Ecto neural progenitor cell (in vitro differentiated cells): Measurements from ENCODE around the gene NFIA.

ENCODE experiments used
- DNase-seq: peaks from one replicate; pipeline ENCODE4 v3.0.0-alpha.2; 2018; ENCODE audit warnings: low spot score

NFIA gene

DNA sequence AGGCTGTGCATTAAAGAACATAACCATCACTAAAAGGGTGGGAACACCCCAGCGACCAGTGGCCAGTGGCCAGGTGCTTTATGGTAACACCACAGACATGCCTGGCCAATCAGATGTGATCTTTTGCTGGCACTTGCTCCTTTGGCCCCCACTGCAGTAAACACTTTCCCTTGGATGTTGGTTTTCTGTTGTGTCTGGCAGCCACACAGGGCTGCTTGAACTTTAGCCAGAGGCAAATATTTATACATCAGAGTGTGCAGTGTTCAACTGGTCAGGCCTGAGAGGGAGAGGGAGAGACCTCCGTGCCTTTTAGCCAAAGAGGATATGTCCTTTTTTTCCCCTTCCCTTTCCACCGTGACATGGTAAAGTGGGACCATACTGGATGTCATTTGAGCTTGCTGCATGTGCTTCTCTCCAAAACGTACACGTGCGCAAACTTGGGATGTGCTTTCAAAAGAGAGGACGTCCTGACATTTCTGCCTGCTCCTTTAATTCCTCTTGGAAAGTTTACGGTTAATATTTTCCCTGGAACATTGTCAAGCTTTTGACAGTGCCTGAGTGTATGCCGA is 101.2 kb downstream of the NFIA start:
- DNase-seq = no peak

DNA sequence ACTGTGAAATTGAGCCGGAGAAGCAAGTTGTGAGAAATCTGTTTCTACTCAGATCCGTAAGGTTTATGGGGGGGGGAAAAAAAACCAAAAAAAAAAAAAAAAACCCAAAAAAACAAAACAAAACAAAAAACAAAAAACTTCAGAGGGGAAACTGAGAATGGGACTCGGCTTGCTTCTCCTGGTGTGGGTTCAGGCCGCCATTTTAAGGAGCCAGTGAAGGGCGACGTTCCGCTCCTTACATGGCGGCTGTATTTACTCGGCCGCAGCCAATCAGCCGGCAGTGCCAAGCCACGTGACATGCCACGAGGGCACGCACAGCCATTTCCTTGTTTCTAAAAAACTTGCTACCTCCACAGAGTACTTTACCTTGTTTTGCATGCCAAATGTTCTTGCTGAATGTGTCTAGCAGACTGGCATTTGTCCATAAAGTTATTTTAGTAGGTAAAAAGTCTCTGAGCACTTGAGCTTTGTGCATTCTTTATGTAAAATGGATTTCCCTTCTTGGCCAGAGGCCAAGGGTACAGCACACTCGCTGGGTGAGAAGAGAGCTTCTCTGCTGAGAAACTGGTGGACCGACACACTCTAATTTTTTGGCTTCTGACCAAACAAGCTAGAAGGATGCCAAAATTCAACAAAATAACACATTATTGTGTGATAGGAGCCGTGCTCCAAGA is 101.8 kb downstream of the NFIA start:
- DNase-seq = no peak

DNA sequence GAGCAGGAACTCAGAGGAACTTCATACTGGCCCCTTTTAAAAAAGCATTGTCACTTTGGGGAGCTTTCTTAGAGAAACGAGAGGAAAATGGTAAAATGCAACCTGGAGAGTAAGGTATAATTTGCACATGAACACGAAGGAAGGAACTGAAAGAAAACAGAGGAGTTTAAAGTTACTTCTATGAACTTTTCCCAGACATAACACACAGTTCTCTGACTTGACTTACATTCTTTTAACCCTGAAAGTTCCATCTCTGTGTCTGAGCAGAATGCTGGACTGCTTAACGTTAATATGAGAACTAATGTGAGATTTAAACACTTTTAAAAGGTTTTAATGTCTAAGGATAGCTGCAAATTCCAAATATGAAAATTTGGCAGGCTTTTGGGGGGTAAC is 102.3 kb downstream of the NFIA start:
- DNase-seq = no peak

DNA sequence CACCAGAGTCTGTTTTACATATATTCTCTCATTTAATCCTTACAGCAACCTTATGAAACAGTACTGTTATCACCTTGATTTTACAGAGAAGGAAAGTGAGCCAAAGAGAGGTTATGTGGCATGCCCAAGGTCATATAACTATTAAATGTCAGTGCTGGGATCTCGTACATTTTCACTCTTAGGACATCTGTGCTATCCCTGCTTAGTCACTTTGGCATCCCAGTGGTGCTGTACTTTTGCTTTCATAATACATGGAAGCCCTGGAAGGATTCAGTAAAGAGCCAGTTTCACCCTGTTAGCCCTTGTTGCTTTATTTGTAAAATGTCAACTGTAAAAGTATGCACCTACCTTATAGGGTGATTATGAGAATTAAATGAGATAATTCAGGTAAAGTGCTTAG is 104.4 kb downstream of the NFIA start:
- no peak for DNase-seq

DNA sequence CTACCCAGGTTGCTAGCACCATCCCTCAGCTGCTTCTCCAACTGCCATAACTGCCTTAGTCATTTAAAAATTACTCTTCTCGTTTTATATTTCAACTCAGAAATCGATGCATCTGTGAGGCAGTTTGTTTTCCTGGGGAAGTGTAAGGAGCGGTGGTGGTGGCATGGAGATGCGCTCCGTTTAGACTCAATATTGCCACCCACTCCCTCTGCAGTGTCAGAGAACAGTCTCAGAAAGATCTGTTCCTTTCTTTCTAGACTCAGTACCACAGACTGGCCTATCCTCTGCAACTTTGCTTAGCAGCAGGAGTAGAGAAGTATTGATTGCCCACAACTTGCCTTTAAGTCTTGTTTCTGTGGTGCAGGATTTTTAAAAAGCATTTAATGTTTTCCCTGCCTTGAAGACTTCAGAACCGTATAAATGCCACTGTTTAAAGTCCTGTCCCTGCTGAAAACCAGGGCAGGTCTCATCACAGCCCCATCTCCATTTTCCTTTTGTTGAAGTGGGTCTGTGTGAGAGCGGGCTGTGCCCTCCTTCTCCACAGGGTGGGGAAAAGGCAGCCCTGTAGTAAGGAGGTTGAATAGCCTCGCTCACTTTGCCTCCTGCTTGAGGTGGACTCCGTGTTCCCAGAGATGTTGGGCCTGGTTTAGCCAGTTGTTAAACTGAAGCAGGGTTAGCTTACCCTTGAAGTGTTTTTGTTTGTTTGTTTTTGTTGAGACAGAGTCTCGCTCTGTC is 105.2 kb downstream of the NFIA start:
- DNase-seq = no peak

- no peak for DNase-seq
These were observed 107.8 kb downstream of the NFIA start for GRCh38 chr1:61190153-61190552.

DNA sequence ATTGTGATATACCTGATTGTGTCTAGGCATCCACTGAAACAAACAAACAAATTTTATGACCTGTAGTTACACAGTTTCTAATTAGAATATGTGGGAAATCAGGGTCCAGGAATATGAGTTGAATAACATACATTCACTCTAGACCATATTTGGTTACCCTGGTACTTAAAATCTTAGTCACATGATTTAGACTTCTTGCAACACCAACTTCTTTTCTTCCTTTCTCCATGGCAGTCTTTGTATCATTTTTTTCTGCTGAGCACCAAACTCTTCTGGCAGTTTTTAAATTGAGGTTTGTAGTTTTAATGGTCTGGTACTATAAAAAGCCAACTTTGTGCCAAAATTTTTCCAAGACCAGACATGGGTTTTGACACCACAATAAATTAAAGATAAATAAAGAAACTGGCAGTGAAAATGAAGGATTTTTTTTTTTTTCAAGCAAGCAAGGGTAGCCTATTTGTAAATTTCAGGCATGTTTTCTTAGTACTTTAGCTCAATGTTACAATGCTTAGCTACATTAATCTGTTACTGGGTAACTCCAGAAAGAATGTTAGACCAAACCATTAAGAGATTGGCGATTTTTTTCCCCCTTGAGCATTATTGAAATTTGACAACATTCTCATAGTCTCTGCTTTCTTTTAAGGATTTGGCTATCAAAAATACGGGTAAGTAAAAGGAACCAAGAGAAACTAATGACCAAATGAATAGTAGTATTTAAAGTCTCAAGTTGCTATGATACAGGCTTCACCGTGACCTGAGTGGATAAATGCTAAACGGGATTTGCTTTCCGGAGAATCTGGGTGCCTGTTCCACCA is 108.5 kb downstream of the NFIA start:
- no peak for DNase-seq

GRCh38 chr1:61191433-61191720 is 109.0 kb downstream of the NFIA start:
- DNase-seq = no peak

DNA sequence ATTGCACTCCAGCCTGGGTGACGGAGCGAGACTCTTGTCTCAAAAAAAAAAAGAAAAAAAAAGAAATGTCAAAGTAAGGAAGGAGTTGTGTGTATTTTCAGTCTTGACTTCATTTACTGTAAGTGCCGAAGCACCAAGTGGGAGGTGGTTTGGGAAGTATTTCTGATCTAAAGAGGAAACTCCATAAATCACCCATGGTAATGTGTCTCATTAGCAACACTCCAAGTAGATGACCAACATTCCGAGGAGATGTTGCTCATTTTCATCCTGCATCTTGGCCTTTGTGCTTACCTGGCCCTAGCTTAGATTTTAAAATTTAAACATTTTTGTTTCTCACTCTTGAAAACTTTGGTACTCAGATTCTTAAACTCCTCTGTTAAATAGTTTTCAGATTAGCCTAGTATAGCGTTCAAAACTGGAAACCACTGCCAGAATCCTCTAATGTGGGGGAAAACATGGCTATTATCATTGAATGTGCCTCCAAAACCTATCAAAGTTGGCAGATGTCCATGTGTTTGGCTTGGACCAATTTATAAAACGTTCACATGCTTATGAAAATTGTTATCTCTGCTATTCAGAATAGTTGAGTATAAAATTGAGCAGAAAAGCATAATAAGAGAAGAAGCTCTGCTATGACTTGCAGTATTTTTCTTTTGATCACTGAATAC is 110.4 kb downstream of the NFIA start:
- no peak for DNase-seq

- DNase-seq = no peak
These were observed 111.4 kb downstream of the NFIA start for GRCh38 chr1:61193808-61194207.

GRCh38 chr1:61198554-61198953 is 116.2 kb downstream of the NFIA start:
- no peak for DNase-seq

GRCh38 chr1:61201035-61201434 is 118.7 kb downstream of the NFIA start:
- no peak for DNase-seq

GRCh38 chr1:61202854-61203598 is 120.7 kb downstream of the NFIA start:
- no peak for DNase-seq

GRCh38 chr1:61204528-61204927 is 122.2 kb downstream of the NFIA start:
- DNase-seq = no peak

DNA sequence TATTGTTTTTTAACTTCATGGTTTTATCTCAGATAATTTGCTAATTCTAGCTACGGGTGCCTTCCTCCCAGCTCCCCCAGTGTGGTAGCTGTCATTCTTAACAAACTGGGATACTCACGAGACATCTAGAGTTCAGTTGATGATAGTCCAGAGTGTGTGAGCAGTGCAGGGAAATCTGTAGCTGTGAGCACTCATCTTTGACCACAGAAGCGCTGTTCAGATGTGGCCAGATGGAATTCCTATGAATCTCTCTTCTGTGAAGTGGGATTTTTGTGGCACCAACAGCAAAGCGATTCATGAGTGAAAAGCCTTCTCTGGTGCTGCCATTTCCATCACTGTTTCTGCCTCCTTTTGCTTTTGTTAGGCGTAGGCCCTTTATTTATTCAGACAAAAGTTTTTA is 125.1 kb downstream of the NFIA start:
- no peak for DNase-seq

DNA sequence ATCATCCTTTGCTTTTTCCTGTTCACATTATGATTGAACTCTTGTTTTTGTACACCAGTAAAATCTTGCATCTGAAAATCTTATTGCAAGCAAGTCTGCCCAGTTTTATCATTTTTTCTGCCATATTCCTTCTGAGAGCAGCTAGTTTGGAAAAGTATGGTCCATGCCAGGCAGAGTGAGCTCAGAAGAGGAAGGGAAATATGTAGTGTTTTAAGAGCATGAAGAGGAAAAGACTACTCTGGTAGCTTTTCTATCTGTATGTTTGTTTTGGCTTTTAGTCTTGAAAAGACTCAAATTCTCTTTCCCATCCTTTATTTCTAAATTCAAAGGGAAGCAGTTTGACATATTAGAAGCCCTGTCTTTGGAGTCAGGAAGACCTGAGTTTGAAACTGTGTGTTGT is 125.8 kb downstream of the NFIA start:
- DNase-seq = no peak

DNA sequence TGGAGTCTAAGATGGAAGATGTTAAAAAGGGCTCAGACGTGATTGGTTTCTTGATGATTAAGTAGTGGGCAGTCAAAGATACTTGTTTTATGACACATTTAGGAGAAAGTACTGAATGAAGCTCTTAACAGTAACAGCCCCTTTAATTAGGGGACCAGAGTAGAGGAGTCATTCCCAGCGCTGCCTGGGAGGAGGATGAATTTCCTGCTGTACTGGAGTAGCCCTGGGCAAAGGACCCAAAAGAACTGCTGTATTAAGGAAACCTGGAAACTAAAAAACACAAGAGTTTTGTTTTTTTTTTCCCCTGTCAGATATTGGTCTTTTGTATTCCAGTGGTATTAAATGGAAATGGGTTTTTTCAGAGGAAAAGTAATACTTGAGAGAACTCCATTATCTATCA is 126.5 kb downstream of the NFIA start:
- DNase-seq = no peak

DNA sequence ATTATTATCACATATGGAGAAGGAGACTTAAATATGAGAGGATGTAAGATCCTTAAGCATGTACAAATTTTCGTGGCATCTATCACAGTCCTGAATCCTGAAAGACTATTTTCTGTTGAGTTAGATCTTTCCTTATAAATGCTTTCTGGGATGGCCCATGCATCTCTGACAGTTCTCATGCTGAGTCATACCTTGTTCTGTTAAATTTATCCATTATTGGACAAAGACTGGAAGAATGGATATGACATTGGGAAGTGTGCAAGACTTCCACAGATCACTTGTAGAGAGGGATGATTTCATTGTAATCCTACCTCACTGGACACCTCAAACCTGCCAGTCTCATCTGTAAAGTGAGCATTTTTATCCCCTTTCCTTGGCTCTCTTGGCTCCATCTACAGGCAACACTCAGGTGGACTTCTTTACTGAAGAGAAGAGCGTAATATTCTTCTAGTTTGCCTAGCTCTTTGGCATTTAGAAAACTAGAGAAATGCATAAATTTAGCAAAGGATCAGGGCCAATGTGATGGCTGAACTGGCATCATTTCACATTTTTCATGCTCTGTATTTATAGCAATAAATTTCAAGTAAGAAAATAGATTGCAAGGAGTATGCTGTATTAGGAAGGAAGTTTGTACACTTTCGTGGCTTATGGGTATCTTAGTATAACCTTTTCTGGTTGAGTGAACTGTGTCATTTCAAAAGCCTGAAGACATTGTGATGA is 128.2 kb downstream of the NFIA start:
- DNase-seq = no peak

DNA sequence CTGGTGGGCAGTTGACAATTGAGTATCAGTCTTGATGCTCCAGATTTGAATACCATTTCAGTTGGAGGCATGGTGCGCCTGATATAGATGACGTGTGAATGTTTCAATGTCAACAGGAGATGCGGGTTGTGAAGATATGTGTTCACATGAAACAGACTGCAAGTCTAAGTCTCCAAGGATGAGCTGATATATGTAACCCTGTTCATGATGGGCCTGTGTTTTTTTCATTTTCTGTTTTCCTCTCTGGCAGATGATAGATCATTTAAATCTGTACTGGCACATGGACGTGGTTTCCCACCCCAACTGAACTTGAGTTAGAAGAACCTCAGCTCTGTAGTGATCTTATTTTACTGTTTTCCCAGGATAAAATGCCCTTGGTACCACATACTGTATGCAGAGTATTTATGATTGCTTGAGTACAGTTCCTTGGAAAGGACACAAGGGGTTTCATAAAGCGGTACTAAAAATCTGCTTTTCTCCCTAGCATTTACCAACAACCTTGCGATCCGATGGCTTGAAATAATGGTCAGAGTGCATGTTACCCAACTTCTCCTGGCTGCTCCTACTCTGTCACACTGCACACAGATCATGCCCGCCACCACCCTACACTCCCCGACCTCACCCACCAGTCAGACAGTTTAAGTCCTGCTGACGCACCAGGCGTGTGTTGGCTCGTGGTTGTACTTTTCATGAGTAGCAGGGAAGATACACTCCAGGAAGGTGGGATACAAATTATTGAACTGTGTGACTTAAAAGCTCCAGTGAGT is 131.1 kb downstream of the NFIA start:
- no peak for DNase-seq

DNA sequence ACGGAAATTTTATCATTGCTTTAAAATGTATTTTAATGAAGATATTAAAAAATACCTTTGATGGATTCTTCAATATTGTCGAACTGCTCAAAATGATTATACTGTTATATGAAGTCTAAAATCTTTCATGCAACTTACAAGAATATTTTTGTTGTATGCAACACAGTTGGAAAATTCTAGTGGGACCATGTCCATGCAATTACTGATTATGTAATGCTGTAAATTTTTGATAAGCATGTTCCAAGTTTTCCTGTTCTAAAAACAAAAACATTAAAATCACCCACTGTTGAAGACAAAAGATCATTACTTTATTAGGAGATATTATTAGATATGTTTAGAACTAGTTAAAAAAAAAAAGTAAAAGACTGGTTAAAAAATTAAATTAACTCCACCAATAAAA is 132.8 kb downstream of the NFIA start:
- no peak for DNase-seq
